Measurements from ENCODE around the gene ABCC1. TPM values are rescaled to one million over a fixed set of nuclear protein-coding genes. Genes with fewer than 3 reads are reported as not detected.

The ABCC1 gene
- total and polyA plus RNA-seq, 2 of the 8 experiments (the other 6 are each of a cell fraction or from before 2014, with no cell fraction given) = 42.6 to 66.8 TPM

- TF ChIP-seq CHD7 (IDR thresholded peaks at IDR 0.05; ENCODE audit: insufficient replicate concordance, low read length) (no peak), SIN3A (conservative IDR thresholded peaks at IDR 0.05 in 1 of 2, IDR thresholded peaks at IDR 0.05 in 1 of 2; ENCODE audit: low read depth in 1 of 2, low read length in 2 of 2) (no peak), TCF12 (IDR thresholded peaks at IDR 0.05; ENCODE audit: low read depth, low read length) (no peak), BRCA1 (IDR thresholded peaks at IDR 0.05; ENCODE audit: low read depth, low read length) (no peak), E2F6 (IDR thresholded peaks at IDR 0.05) (no peak), BACH1 (IDR thresholded peaks at IDR 0.05; ENCODE audit: low read length) (no peak), SAP30 (IDR thresholded peaks at IDR 0.05; ENCODE audit: insufficient read depth, insufficient replicate concordance, low read length) (no peak), CBX5 (IDR thresholded peaks at IDR 0.05; ENCODE audit: low read depth, low read length) (no peak)
These were observed 44.7 kb downstream of the ABCC1 start (continued) for GRCh38 chr16:15993946-15994665.
